NT2/D1 (cell line): Measurements from ENCODE around the gene SH3PXD2A.

Experiments used
- DNase-seq: peaks from one replicate; pipeline ENCODE4 v3.0.0-alpha.2; 2011; ENCODE audit warnings: low read depth, low spot score
- H3K27me3 ChIP-seq: 2 replicates; pipeline ENCODE4 v1.6.0; 2011; ENCODE audit warnings: mild to moderate bottlenecking; ENCODE audit not compliant: insufficient read length, insufficient read depth
- H3K36me3 ChIP-seq: 2 replicates; pipeline ENCODE4 v1.6.1; 2011; ENCODE audit warnings: mild to moderate bottlenecking, low read length, mixed read lengths; ENCODE audit not compliant: insufficient read depth, insufficient read length
- H3K4me1 ChIP-seq: 2 replicates; pipeline ENCODE4 v1.5.1; 2011; ENCODE audit not compliant: insufficient read depth, insufficient read length
- H3K4me3 ChIP-seq: 2 replicates; pipeline ENCODE4 v1.5.1; 2011; ENCODE audit warnings: low read depth; ENCODE audit not compliant: insufficient read length
- H3K9ac ChIP-seq: 2 replicates; pipeline ENCODE4 v1.6.0; 2011; ENCODE audit warnings: low read depth; ENCODE audit not compliant: insufficient read length
- H3K9me3 ChIP-seq: 2 replicates; pipeline ENCODE4 v1.5.1; 2011; ENCODE audit warnings: mild to moderate bottlenecking, low read length; ENCODE audit not compliant: insufficient read depth
- SUZ12 ChIP-seq: IDR thresholded peaks from 2 replicates; pipeline ENCODE4 v1.6.1; 2011; ENCODE audit not compliant: insufficient read length, insufficient read depth; ENCODE audit errors: extremely low read depth
- YY1 ChIP-seq: IDR thresholded peaks from 2 replicates; pipeline ENCODE4 v1.6.1; 2011; ENCODE audit not compliant: insufficient read length, insufficient read depth
- ZNF274 ChIP-seq: IDR thresholded peaks from 2 replicates; pipeline ENCODE4 v1.6.1; 2011; ENCODE audit warnings: mild to moderate bottlenecking, low read depth, low read length

Gene SH3PXD2A

GRCh38 chr10:103893817-103894216 is 38.4 kb upstream of the SH3PXD2A start:
- DNase-seq = no peak
- no peaks in the 10 kb centered on the region for H3K27me3 ChIP-seq
- H3K4me1 ChIP-seq = no peaks in the 10 kb centered on the region
- no peak overlapping the region for H3K4me3 ChIP-seq
- no peaks in the 10 kb centered on the region for H3K9me3 ChIP-seq
- peaks cover 18% of the 10 kb centered on the region for H3K36me3 ChIP-seq
- no peak overlapping the region for H3K9ac ChIP-seq
- no peak for TF ChIP-seq SUZ12
- TF ChIP-seq YY1 = no peak
- no peak for TF ChIP-seq ZNF274

- Histone ChIP-seq H3K9ac (no peak overlapping the region), H3K4me3 (no peak overlapping the region), H3K36me3 (peaks cover 17% of the 10 kb centered on the region), H3K27me3 (no peaks in the 10 kb centered on the region), H3K9me3 (no peaks in the 10 kb centered on the region), H3K4me1 (no peaks in the 10 kb centered on the region)
- DNase-seq = no peak
- TF ChIP-seq SUZ12 = no peak
- TF ChIP-seq YY1 = no peak
- no peak for TF ChIP-seq ZNF274
Measured at GRCh38 chr10:103892181-103892580, 36.8 kb upstream of the SH3PXD2A start.

GRCh38 chr10:103890688-103891087 is 35.3 kb upstream of the SH3PXD2A start:
- no peak for DNase-seq
- Histone ChIP-seq H3K4me1 (no peaks in the 10 kb centered on the region), H3K36me3 (peaks cover 16% of the 10 kb centered on the region), H3K4me3 (no peak overlapping the region), H3K27me3 (no peaks in the 10 kb centered on the region), H3K9me3 (no peaks in the 10 kb centered on the region), H3K9ac (no peak overlapping the region)
- TF ChIP-seq SUZ12 (no peak), ZNF274 (no peak), YY1 (no peak)

GRCh38 chr10:103890194-103890658 is 34.9 kb upstream of the SH3PXD2A start:
- Histone ChIP-seq H3K9ac (no peak overlapping the region), H3K36me3 (peaks cover 13% of the 10 kb centered on the region), H3K27me3 (no peaks in the 10 kb centered on the region), H3K4me3 (no peak overlapping the region), H3K9me3 (no peaks in the 10 kb centered on the region), H3K4me1 (no peaks in the 10 kb centered on the region)
- no peak for DNase-seq
- TF ChIP-seq SUZ12 = no peak
- no peak for TF ChIP-seq YY1
- no peak for TF ChIP-seq ZNF274

- no peak overlapping the region for H3K4me3 ChIP-seq
- H3K4me1 ChIP-seq = no peaks in the 10 kb centered on the region
- TF ChIP-seq YY1 = no peak
- TF ChIP-seq ZNF274 = no peak
- no peak for TF ChIP-seq SUZ12
Measured at GRCh38 chr10:103889121-103889720, 33.8 kb upstream of the SH3PXD2A start.

GRCh38 chr10:103888113-103888841 is 32.9 kb upstream of the SH3PXD2A start:
- Histone ChIP-seq H3K4me3 (no peak overlapping the region), H3K36me3 (peaks cover 13% of the 10 kb centered on the region), H3K9me3 (no peaks in the 10 kb centered on the region), H3K9ac (no peak overlapping the region), H3K27me3 (no peaks in the 10 kb centered on the region), H3K4me1 (no peaks in the 10 kb centered on the region)
- TF ChIP-seq SUZ12 (no peak), ZNF274 (no peak), YY1 (no peak)
- no peak for DNase-seq

More at GRCh38 chr10:103889121-103889720, 33.8 kb upstream of the SH3PXD2A start:
- Histone ChIP-seq H3K9me3 (no peaks in the 10 kb centered on the region), H3K27me3 (no peaks in the 10 kb centered on the region), H3K9ac (no peak overlapping the region), H3K36me3 (peaks cover 13% of the 10 kb centered on the region)
- DNase-seq = no peak

GRCh38 chr10:103885617-103886016 is 30.2 kb upstream of the SH3PXD2A start:
- Histone ChIP-seq H3K4me3 (no peak overlapping the region), H3K4me1 (no peaks in the 10 kb centered on the region), H3K9ac (no peak overlapping the region), H3K27me3 (no peaks in the 10 kb centered on the region), H3K9me3 (no peaks in the 10 kb centered on the region), H3K36me3 (peaks cover 14% of the 10 kb centered on the region)
- no peak for DNase-seq
- no peak for TF ChIP-seq YY1
- TF ChIP-seq ZNF274 = no peak
- TF ChIP-seq SUZ12 = no peak
